Fibroblast of pulmonary artery (primary cell): Measurements from ENCODE around the gene SEMA5A.

ENCODE experiments used
- DNase-seq: peaks from one replicate; pipeline ENCODE4 v3.0.0-alpha.2; 2010; ENCODE audit warnings: low read depth
- H3K4me3 ChIP-seq: replicated peaks from 2 replicates; pipeline ENCODE4 v1.5.1; 2011; ENCODE audit warnings: low read depth, mild to moderate bottlenecking, control low read depth, low read length, moderate library complexity
- CTCF ChIP-seq: IDR thresholded peaks from 2 replicates; pipeline ENCODE4 v1.5.1; 2011; ENCODE audit warnings: mild to moderate bottlenecking, control low read depth, low read length, inconsistent platforms; ENCODE audit errors: missing control alignments

SEMA5A gene

GRCh38 chr5:9239626-9240025 lies 306.2 kb downstream of the SEMA5A start:
- DNase-seq, result peak; percentile 45
- TF ChIP-seq CTCF, result no peak
- no peak overlapping the region for H3K4me3 ChIP-seq

GRCh38 chr5:9239071-9239470 lies 306.8 kb downstream of the SEMA5A start:
- peak; percentile 55 for DNase-seq
- TF ChIP-seq CTCF, result no peak
- H3K4me3 ChIP-seq, result no peak overlapping the region

- DNase-seq, result peak; percentile 39
- no peak for TF ChIP-seq CTCF
- no peak overlapping the region for H3K4me3 ChIP-seq
Measured at GRCh38 chr5:9233712-9234111, 312.2 kb downstream of the SEMA5A start.

GRCh38 chr5:9233035-9233434 lies 312.8 kb downstream of the SEMA5A start:
- no peak overlapping the region for H3K4me3 ChIP-seq
- DNase-seq, result no peak
- TF ChIP-seq CTCF, result no peak

DNA sequence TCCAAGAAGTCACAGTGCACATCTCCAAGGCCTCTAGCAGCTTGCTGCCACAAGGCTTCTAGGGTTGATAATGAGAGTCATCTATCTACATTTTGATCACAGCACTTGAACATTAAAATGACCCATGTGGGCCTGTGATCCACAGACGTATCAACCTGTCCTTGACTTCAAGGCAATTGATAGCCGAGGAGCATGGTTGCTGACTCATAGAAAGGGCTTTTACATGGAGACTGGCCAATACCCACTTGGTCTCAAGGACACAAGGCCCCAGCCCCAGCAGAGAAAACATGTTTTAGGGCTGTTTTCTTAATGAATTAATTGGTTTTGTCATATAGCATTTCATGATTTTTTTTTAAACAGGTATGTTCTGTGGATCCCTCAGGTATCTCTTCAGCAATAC lies 314.0 kb downstream of the SEMA5A start:
- no peak overlapping the region for H3K4me3 ChIP-seq
- no peak for DNase-seq
- no peak for TF ChIP-seq CTCF

DNA sequence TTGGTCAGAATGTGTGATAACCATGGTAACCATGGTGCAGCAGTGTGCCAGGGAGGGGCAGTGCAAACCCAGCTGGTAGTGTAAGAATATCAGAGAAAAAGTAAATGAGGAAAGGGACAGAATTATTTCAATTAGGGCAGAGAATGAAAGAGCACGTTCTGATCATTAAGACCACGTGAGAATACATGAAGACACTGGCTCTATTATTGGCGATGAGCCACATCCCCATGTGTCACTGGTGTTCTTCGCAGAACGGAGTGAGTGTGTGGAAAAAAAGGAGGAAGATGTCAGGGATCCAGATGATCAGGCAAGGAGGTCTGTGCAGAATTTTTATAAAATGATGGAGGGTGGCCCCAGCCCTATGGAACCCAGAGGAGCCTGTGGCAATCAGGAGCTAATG lies 315.5 kb downstream of the SEMA5A start:
- DNase-seq, result no peak
- TF ChIP-seq CTCF, result no peak
- no peak overlapping the region for H3K4me3 ChIP-seq

DNA sequence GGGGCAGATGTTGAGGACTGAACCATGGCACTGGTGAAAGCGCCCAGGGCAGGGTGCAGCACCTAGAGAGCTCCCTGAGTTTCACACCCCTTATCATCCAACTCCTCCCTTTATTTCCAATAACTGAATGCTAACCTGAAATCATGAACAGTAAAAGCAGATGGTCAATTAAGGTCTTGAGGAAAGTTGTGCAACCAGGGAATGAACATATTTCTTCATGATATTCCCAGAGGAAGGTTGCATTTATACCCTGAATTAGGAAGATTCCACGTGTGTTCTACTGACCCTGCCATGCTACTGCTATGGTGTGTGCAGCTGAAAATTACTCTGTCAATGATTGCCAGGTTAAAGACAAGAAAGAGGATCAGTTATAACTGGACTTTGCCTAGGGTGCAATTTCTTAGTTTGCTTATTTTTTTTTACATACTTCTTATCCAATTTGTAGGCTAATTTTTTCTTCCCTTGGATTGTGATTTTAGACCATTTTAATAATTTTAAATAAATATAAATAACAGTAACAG lies 319.8 kb downstream of the SEMA5A start:
- H3K4me3 ChIP-seq, result no peak overlapping the region
- TF ChIP-seq CTCF, result no peak
- DNase-seq, result no peak
